Subcutaneous preadipocyte (primary cell): ENCODE results near the gene CARD19. TPM values are rescaled to one million over a fixed set of nuclear protein-coding genes. Genes with fewer than 3 reads are reported as not detected.

Experiments used
- total RNA-seq: library from RNA; depleted of rRNA; stranded (reverse); fragments of >200 nt; gene quantifications from 2 replicates; pipeline ENCODE4 v1.2.3, GENCODE V29; 2012

The CARD19 gene, protein sequence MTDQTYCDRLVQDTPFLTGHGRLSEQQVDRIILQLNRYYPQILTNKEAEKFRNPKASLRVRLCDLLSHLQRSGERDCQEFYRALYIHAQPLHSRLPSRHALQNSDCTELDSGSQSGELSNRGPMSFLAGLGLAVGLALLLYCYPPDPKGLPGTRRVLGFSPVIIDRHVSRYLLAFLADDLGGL
- 44.2 and 75.3 TPM in 2 replicates for total RNA-seq

DNA sequence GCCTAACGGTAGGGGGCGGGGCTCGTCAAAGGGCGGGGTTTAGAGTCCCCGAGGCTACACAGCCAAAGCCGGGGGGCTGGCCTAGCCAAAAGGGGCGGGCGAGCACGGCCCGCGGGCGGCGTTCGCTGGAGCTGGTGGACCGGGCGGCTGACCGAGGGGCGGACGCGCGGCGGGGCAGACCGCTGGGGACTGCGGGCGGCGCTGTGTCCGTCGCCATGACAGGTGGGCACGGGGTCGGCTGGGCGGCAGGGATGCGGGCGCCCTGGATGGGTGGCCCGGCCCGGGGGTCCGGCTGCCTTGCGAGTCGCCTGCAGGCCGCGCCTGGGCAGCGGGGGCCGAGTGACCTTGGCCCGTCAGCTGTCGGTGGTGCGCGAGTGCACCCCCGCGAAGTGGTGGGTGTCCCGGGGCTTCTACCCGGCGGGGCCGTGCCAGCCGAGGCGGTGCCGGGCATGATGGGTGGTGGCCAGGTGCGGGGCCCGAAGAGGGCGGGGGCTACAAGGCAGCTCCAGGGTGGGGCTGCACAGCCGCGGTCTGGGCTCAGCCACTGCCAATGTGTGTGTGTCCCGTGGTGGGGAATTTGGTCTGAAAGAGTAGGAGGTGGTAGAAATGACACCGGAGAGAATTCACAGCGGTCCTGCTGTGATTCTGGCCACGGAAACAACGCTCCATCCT, at the start of gene CARD19:
Gene CARD19 (plus strand): TSS at position 87 of the 672 bp plus-strand sequence. CDS start 129 bp downstream, at position 216.

DNA sequence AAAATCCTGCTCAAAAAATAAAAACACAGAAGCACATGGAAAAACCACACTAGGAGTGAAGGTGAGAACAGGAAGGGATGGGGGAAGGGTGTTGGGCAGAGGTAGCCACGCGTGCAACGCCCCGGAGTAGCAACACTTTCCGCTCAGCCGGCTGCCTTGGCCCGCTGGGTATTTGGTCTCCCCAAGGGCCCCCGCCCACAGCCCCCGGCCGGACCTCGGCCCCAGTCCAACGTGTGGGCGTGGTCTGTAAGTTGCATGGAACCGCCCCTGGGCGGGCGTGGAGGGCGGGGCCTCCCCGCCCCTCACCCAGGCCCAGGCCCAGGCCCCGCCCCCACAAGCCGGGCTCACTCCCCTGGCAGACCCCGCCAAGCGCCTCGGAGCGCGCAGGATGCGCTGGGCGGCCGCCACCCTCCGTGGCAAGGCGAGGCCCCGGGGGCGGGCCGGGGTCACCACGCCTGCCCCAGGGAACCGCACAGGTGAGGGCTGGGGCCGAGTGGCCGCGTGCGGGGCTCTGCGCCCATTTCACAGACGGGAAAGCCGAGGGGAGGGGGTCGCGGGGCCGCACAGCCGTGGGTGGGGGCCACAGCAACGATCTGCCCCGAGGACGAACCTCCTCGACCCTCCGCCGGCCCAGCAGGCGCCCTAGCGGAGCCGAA, 37.5 kb upstream of the CARD19 start, which contains the start of gene SUSD3:
Gene SUSD3 (plus strand): TSS at position 347 of the 656 bp plus-strand sequence. CDS start 42 bp downstream, at position 389.

DNA sequence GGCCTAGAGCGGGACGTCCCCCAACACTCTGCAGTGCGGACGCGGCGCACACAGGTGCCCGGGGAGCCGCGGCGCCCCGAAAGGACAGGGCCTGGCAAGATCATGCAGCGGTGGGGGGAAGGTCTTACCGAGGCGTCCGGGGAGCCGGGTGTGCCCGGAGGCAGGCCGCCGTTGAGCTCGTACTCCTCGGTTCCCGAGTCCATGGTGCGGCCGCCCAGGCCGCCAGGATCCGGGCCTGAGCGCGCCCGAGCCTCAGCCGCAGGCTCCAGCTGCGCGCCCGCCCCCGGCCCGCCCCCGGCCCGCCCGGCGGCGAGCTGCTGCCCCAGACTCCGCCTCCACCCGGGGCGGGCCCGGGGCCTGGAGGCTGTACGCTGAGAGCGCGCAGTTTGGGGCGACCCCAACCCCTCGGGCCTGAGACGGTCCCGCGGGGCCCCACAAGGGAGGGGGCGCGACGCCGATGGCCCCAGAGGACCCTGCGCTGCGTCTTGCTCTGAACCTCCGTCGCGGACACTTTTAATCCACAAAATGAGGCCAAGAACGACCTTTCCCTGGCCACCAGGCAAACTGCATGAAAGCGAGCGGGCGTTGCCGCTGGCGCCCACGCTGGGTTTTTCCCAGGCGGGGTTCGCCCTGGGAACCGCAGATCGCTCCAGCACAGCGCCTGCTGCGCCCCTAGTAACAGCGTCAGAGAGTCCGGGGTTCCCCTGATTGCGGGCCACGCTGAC, 38.2 kb downstream of the CARD19 start, which contains the start of gene NINJ1:
Gene NINJ1 (minus strand): TSS at position 237 of the 725 bp plus-strand sequence. CDS start 34 bp downstream, at position 203.

Other genes starting within 250 kb of the CARD19 start
- gene ZNF484, start 218.2 kb upstream of the CARD19 start, total RNA-seq, result 9.4 and 10.7 TPM in 2 replicates
- gene FGD3, start 148.7 kb upstream of the CARD19 start, total RNA-seq, result not detected in 2 replicates
- 1.2 and 4.0 TPM in 2 replicates for gene SUSD3, start 37.5 kb upstream of the CARD19 start, total RNA-seq
- 11.0 and 11.9 TPM in 2 replicates for gene NINJ1, start 38.0 kb downstream of the CARD19 start, total RNA-seq
- gene WNK2, start 87.9 kb downstream of the CARD19 start, total RNA-seq, result not detected in 2 replicates